SU-DHL-6 (cell line): ENCODE data around the gene ATP8A2.

Experiments used
- CTCF ChIP-seq: fragments of 200-600 bp; sonication (generic); IDR thresholded peaks from one replicate; pipeline ENCODE4 v1.5.1; 2017; ENCODE audit warnings: antibody characterized with exemption, mild to moderate bottlenecking, low read length, moderate library complexity; ENCODE audit not compliant: insufficient read depth, poor library complexity, severe bottlenecking
- EZH2phosphoT487 ChIP-seq: fragments of 200-600 bp; sonication (generic), shearing (Covaris generic); conservative IDR thresholded peaks from 2 replicates; pipeline ENCODE4 v1.6.1; 2018; ENCODE audit warnings: mild to moderate bottlenecking, antibody characterized with exemption, low read length, moderate library complexity, mixed read lengths

- TF ChIP-seq CTCF (no peak), EZH2phosphoT487 (no peak)
These were observed 473.0 kb downstream of the ATP8A2 start for GRCh38 chr13:25844559-25845434.
